Prostate gland (tissue), 2 donors: ENCODE results near the gene PTGDS.

Experiments used
- CTCF ChIP-seq, 4 experiments: fragments of 200-600 bp in 2 of 4; fragments of 450-650 bp in 2 of 4; sonication (generic) in 2 of 4; IDR thresholded peaks; 1 replicate in 3 of 4; 2 replicates in 1 of 4; pipeline ENCODE4 v1.5.1; 2016 to 2019; ENCODE audit warnings: antibody characterized with exemption in 4 of 4, mild to moderate bottlenecking in 2 of 4, moderate library complexity in 2 of 4
- POLR2AphosphoS5 ChIP-seq: sonication (generic); formaldehyde crosslinking; IDR thresholded peaks from one replicate; pipeline ENCODE4 v1.6.1; 2017; ENCODE audit warnings: antibody characterized with exemption

GRCh38 chr9:136964171-136964689 is 13.1 kb upstream of the PTGDS start:
- TF ChIP-seq CTCF (IDR thresholded peaks at IDR 0.05) (no peak), POLR2AphosphoS5 (no peak)
